Activated T-helper 1 cell treated with anti-CD3 and anti-CD28 coated beads, Interleukin-12 subunit alpha, Interleukin-12 subunit beta, Interleukin-2, Interleukin-4 antibody, amounts not matched to agents 30 ng/mL and 10 ng/mL and 1 ng/mL, durations not matched to agents 14 hours and 24 hours and 36 hours (primary cell): ENCODE measurements around the gene NFE2. TPM values are rescaled to one million over a fixed set of nuclear protein-coding genes. Genes with fewer than 3 reads are reported as not detected.

Source experiments
- total RNA-seq: library from RNA; stranded (reverse); gene quantifications from 2 replicates; pipeline ENCODE4 v1.2.3, GENCODE V29; 2022

NFE2 gene
- total RNA-seq, 1 donor from 2014 or later = not detected

Other genes starting within 250 kb of the NFE2 start
- gene HOXC4, start 247.2 kb downstream of the NFE2 start, total RNA-seq = not detected in 2 replicates
- 28.6 and 29.6 TPM in 2 replicates for gene SMUG1, start 112.0 kb downstream of the NFE2 start, total RNA-seq
- 99.8 and 106 TPM in 2 replicates for gene CBX5, start 20.9 kb downstream of the NFE2 start, total RNA-seq
- gene HNRNPA1, start 20.3 kb downstream of the NFE2 start, total RNA-seq = 1,740 and 1,765 TPM in 2 replicates
- 115 and 123 TPM in 2 replicates for gene COPZ1, start 24.1 kb upstream of the NFE2 start, total RNA-seq
- gene GPR84, start 63.5 kb upstream of the NFE2 start, total RNA-seq = 2.3 and 2.4 TPM in 2 replicates
- 0.99 and 1.3 TPM in 2 replicates for gene ZNF385A, start 83.7 kb upstream of the NFE2 start, total RNA-seq
- gene ITGA5, start 118.3 kb upstream of the NFE2 start, total RNA-seq = 31.2 and 31.6 TPM in 2 replicates
- 3.9 and 4.4 TPM in 2 replicates for gene GTSF1, start 172.6 kb upstream of the NFE2 start, total RNA-seq
- 105 TPM in 2 replicates for gene NCKAP1L, start 196.7 kb upstream of the NFE2 start, total RNA-seq
- gene PDE1B, start 248.6 kb upstream of the NFE2 start, total RNA-seq = 29.9 and 30.4 TPM in 2 replicates